Measurements from ENCODE around the gene ELMOD1. TPM values are rescaled to one million over a fixed set of nuclear protein-coding genes. Genes with fewer than 3 reads are reported as not detected.
A peak's percentile ranks its signal among the peaks of the same experiment; 100 is the strongest.

Gene ELMOD1
- not detected for polyA plus RNA-seq (2013)

DNA sequence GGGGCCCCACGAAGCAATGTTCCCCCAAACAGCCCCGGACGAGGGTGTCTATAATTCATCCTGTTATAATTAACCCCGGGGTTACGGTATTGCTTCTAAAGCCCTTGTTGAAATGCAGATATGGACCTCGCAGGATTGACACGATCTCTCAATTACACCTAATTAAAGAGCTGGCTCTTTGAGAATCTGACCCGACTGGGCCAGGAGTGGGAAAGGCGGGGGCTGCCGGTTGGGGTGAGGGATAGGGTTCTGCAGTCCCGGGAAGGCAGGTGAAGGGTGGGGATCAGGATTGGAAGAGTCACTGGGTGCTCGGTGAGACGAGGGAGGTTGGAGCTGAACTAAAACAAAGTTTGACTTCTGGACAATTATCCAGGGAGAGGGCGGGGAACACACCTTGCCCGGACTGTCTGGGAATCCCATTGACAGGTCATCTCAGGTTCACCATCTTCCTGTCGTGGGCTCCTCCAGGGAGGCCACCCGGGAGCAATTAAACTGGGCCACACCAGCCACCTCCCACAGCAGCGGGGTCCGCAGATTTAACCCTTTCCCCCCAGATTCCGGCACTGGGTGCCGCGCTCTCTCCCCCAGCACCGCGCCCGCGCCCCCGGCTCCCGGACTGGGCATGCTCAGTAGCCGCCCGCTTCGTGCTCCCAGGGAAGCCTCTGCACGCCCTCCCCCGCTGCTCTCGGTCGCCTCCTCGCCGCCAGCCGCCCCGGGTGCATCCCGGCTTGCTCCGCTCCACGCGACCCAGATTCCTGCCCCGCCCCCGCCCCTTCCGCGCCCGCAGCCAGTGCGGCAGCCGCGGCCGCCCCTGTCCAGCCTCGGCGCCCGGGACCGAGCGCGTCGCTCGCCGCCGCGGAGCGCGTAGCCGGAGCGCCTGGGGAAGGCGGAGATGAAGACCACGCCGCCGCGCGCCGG, at the start of gene ELMOD1:
ELMOD1 (plus strand) TSS at position 688 of the 918 bp plus-strand sequence. CDS start 27,043 bp downstream, outside the sequence.
- H3K4me1 ChIP-seq (ENCODE audit: control extremely low read depth in 1 of 4, control insufficient read depth in 4 of 4, insufficient read depth in 4 of 4, low read length in 3 of 4): peaks cover 0 to 17% (median 17%) of the 10 kb centered on the region in 4 experiments
- ChIA-PET POLR2A (no interaction called here), CTCF (interaction anchor here (0.8 kb wide), 1 partner anchor 98 kb away, joined by 5 read pairs; no protein-coding TSS in a partner anchor)
- H3K27me3 ChIP-seq (replicated peaks in 2 of 5; ENCODE audit: control insufficient read depth in 4 of 5, insufficient read depth in 5 of 5, low read length in 4 of 5): peaks cover 34 to 98% (median 60%) of the 10 kb centered on the region in 5 experiments
- no peaks in the 10 kb centered on the region for H3K36me3 ChIP-seq (ENCODE audit: control insufficient read depth in 4 of 4, insufficient read depth in 4 of 4, low read length in 3 of 4)
- H3K27ac ChIP-seq (ENCODE audit: insufficient read depth in 1 of 2, low read depth in 1 of 2, low read length in 2 of 2, poor library complexity in 1 of 2, severe bottlenecking in 2 of 2): no peak within 1 kb of the TSS
- WGBS (ENCODE audit: insufficient coverage): 0% methylated on average over 46 of the region's 74 CpGs
- peaks cover 0 to 4% (median 0%) of the 10 kb centered on the region in 5 experiments for H3K9me3 ChIP-seq (ENCODE audit: control extremely low read depth in 1 of 5, control insufficient read depth in 4 of 5, insufficient read depth in 2 of 5, low read depth in 1 of 5, low read length in 4 of 5)
- DNase-seq: peak; percentile 23 to 36 (median 35)
- H3K4me3 ChIP-seq (ENCODE audit: control insufficient read depth in 1 of 7, extremely low read depth in 1 of 7, insufficient read depth in 4 of 7, low read depth in 2 of 7, low read length in 6 of 7): peak within 1 kb of the TSS; percentile 23 to 80 (median 68)

DNA sequence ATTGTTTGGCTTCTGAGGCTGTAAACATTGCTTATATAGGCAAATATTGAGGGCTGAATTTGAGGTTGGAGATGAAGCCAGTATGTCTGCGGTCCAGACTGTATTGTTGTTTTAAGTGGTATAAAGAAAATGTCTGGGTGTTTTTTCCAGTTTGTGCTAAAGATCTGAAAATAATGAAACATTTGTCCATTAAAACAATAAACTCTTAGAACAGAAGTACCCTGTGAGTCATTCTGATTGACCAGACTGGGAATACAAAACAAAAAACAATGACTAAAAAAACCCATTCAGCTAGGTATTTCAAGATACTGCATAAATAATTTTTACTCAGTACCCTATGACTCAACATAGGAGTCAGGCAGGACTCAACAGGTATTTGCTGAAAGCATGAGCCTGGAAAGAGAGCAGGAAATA, 45.8 kb upstream of the ELMOD1 start:
- CTCF ChIA-PET: interaction anchor here (1.7 to 9.8 kb wide), 2 partner anchors 22 to 144 kb away, joined by 4 to 114 read pairs; no protein-coding TSS in a partner anchor
- Histone ChIP-seq H3K4me3 (ENCODE audit: control insufficient read depth in 1 of 7, extremely low read depth in 1 of 7, insufficient read depth in 4 of 7, low read depth in 2 of 7, low read length in 6 of 7) (no peak overlapping the region), H3K9me3 (ENCODE audit: control extremely low read depth in 1 of 5, control insufficient read depth in 4 of 5, insufficient read depth in 2 of 5, low read depth in 1 of 5, low read length in 4 of 5) (no peaks in the 10 kb centered on the region), H3K4me1 (ENCODE audit: control extremely low read depth in 1 of 4, control insufficient read depth in 4 of 4, insufficient read depth in 4 of 4, low read length in 3 of 4) (no peaks in the 10 kb centered on the region), H3K27ac (ENCODE audit: insufficient read depth in 1 of 2, low read depth in 1 of 2, low read length in 2 of 2, poor library complexity in 1 of 2, severe bottlenecking in 2 of 2) (no peak overlapping the region), H3K27me3 (replicated peaks in 2 of 5; ENCODE audit: control insufficient read depth in 4 of 5, insufficient read depth in 5 of 5, low read length in 4 of 5) (no peaks in the 10 kb centered on the region), H3K36me3 (ENCODE audit: control insufficient read depth in 4 of 4, insufficient read depth in 4 of 4, low read length in 3 of 4) (peaks cover 4 to 16% (median 7%) of the 10 kb centered on the region in 4 experiments)
- POLR2A ChIA-PET: no interaction called here
- DNase-seq: no peak
- WGBS (ENCODE audit: insufficient coverage): no CpG with 5 or more reads among the region's 1 CpG

DNA sequence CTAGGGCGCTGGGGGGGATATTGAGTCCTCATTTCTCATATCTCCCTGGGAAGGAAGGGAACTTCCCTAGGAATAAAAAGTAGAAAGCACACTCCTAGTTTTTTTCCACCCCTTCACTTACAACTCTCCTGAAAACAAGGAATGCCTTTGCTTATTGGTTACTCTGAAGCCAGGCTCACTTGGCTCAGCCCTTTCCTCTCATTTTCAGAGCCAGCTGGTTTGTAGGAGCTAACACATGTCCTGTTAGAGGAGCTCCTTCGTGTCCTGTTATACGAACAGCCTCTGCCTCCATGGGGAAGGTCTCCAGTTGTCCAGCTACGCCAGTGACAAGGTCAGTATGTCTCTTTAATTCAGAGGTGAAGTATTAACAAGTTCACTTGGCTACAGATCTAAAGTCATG, 43.0 kb upstream of the ELMOD1 start:
- H3K27me3 ChIP-seq (replicated peaks in 2 of 5; ENCODE audit: control insufficient read depth in 4 of 5, insufficient read depth in 5 of 5, low read length in 4 of 5): no peaks in the 10 kb centered on the region
- no peak overlapping the region for H3K4me3 ChIP-seq (ENCODE audit: control insufficient read depth in 1 of 7, extremely low read depth in 1 of 7, insufficient read depth in 4 of 7, low read depth in 2 of 7, low read length in 6 of 7)
- DNase-seq: no peak
- 100% methylated on average over 3 of the region's 4 CpGs for WGBS (ENCODE audit: insufficient coverage)
- H3K4me1 ChIP-seq (ENCODE audit: control extremely low read depth in 1 of 4, control insufficient read depth in 4 of 4, insufficient read depth in 4 of 4, low read length in 3 of 4): peaks cover 0 to 3% (median 1%) of the 10 kb centered on the region in 4 experiments
- no peak overlapping the region for H3K27ac ChIP-seq (ENCODE audit: insufficient read depth in 1 of 2, low read depth in 1 of 2, low read length in 2 of 2, poor library complexity in 1 of 2, severe bottlenecking in 2 of 2)
- ChIA-PET POLR2A (no interaction called here), CTCF (interaction anchor here (0.7 to 9.8 kb wide), 8 partner anchors 10 to 150 kb away, joined by 3 to 114 read pairs (median 6); partner anchors contain the start of gene ALKBH8)
- H3K36me3 ChIP-seq (ENCODE audit: control insufficient read depth in 4 of 4, insufficient read depth in 4 of 4, low read length in 3 of 4): peaks cover 7 to 26% (median 10%) of the 10 kb centered on the region in 4 experiments
- no peaks in the 10 kb centered on the region for H3K9me3 ChIP-seq (ENCODE audit: control extremely low read depth in 1 of 5, control insufficient read depth in 4 of 5, insufficient read depth in 2 of 5, low read depth in 1 of 5, low read length in 4 of 5)

DNA sequence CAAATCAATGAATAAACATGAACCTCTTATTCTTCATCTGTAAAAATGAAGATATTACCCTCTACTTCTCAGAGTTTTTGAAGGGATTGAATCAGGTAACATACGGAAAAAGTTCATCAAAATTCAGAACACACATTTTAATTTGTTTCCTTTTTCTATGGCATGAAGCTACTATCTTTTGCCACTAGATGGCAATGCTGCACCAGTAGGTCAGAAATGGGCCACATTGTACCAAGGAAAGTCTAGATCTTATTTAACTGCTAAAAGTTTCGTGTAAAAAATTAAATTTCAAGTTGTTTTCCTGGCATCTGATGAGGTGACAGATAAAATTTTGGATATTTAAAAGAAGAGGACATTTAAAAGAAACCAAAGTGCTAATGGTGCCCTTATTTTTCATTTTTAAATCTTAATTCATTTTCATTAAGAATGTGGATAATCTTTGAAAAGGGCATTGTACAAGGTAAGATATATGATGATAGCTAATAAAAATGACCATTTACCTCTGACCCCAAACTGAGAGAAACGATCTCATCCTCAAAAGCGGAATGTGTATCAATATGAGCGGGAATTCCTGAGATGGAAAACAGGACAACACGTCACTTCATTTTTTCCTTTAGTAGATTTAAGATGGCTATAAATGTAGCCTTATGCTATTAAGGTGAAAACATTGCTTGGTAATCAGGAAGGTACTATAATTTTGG, 41.5 kb upstream of the ELMOD1 start:
- ChIA-PET CTCF (interaction anchor here (1.1 to 9.8 kb wide), 11 partner anchors 9 to 149 kb away, joined by 3 to 114 read pairs (median 4); partner anchors contain the start of gene ALKBH8), POLR2A (interaction anchor here (0.5 kb wide), 1 partner anchor 763 kb away, joined by 5 read pairs; no protein-coding TSS in a partner anchor)
- 43% methylated on average over 1 of the region's 6 CpGs for WGBS (ENCODE audit: insufficient coverage)
- Histone ChIP-seq H3K36me3 (ENCODE audit: control insufficient read depth in 4 of 4, insufficient read depth in 4 of 4, low read length in 3 of 4) (peaks cover 7 to 26% (median 14%) of the 10 kb centered on the region in 4 experiments), H3K27ac (ENCODE audit: insufficient read depth in 1 of 2, low read depth in 1 of 2, low read length in 2 of 2, poor library complexity in 1 of 2, severe bottlenecking in 2 of 2) (no peak overlapping the region), H3K4me1 (ENCODE audit: control extremely low read depth in 1 of 4, control insufficient read depth in 4 of 4, insufficient read depth in 4 of 4, low read length in 3 of 4) (peaks cover 0 to 3% (median 1%) of the 10 kb centered on the region in 4 experiments), H3K4me3 (ENCODE audit: control insufficient read depth in 1 of 7, extremely low read depth in 1 of 7, insufficient read depth in 4 of 7, low read depth in 2 of 7, low read length in 6 of 7) (no peak overlapping the region), H3K27me3 (replicated peaks in 2 of 5; ENCODE audit: control insufficient read depth in 4 of 5, insufficient read depth in 5 of 5, low read length in 4 of 5) (no peaks in the 10 kb centered on the region), H3K9me3 (ENCODE audit: control extremely low read depth in 1 of 5, control insufficient read depth in 4 of 5, insufficient read depth in 2 of 5, low read depth in 1 of 5, low read length in 4 of 5) (no peaks in the 10 kb centered on the region)
- peak; percentile 37 to 69 (median 60) for DNase-seq

DNA sequence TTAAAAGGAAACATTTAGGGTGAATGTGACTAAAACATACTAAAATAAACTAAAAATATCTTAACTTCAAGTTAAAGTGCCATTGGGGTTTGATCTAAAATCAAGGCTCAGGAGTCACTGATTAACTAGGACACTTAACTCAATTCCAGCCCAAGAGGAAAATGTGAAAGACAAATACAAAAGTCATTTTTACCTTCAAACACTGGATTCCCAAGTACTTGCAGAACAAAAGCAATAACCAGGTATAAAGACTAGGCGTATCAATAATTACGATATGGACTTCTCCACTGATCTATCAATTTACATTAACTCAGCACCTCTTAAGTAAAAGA, 41.0 kb upstream of the ELMOD1 start:
- WGBS (ENCODE audit: insufficient coverage): 100% methylated on average over 1 of the region's 2 CpGs
- peaks cover 7 to 26% (median 14%) of the 10 kb centered on the region in 4 experiments for H3K36me3 ChIP-seq (ENCODE audit: control insufficient read depth in 4 of 4, insufficient read depth in 4 of 4, low read length in 3 of 4)
- CTCF ChIA-PET: interaction anchor here (0.7 to 9.8 kb wide), 8 partner anchors 9 to 139 kb away, joined by 3 to 114 read pairs (median 8); partner anchors contain the start of genes ALKBH8 and CWF19L2
- POLR2A ChIA-PET: no interaction called here
- no peaks in the 10 kb centered on the region for H3K27me3 ChIP-seq (replicated peaks in 2 of 5; ENCODE audit: control insufficient read depth in 4 of 5, insufficient read depth in 5 of 5, low read length in 4 of 5)
- H3K9me3 ChIP-seq (ENCODE audit: control extremely low read depth in 1 of 5, control insufficient read depth in 4 of 5, insufficient read depth in 2 of 5, low read depth in 1 of 5, low read length in 4 of 5): no peaks in the 10 kb centered on the region
- no peak overlapping the region for H3K27ac ChIP-seq (ENCODE audit: insufficient read depth in 1 of 2, low read depth in 1 of 2, low read length in 2 of 2, poor library complexity in 1 of 2, severe bottlenecking in 2 of 2)
- H3K4me1 ChIP-seq (ENCODE audit: control extremely low read depth in 1 of 4, control insufficient read depth in 4 of 4, insufficient read depth in 4 of 4, low read length in 3 of 4): peaks cover 0 to 3% (median 1%) of the 10 kb centered on the region in 4 experiments
- no peak for DNase-seq
- H3K4me3 ChIP-seq (ENCODE audit: control insufficient read depth in 1 of 7, extremely low read depth in 1 of 7, insufficient read depth in 4 of 7, low read depth in 2 of 7, low read length in 6 of 7): no peak overlapping the region

DNA sequence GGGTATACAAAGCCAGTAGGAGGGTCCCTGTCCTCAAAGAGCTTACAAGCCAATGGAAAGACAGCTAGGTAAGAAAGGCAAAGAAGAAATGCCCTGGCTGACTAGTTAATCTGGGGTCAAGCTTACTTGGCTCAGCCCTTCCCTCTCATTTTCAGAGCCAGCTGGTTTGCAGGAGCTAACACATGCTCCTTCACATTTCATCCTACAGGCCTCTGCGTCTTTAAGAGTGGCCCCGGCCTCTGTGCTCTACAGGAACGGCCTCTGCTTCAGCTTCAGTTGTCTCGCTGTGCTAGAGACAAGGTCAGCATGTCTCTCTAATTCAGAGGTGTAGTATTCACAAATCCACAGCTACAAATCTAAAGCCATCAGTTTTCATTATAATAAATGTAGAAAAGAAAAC, 40.6 kb upstream of the ELMOD1 start:
- Histone ChIP-seq H3K4me3 (ENCODE audit: control insufficient read depth in 1 of 7, extremely low read depth in 1 of 7, insufficient read depth in 4 of 7, low read depth in 2 of 7, low read length in 6 of 7) (no peak overlapping the region), H3K36me3 (ENCODE audit: control insufficient read depth in 4 of 4, insufficient read depth in 4 of 4, low read length in 3 of 4) (peaks cover 7 to 26% (median 14%) of the 10 kb centered on the region in 4 experiments), H3K4me1 (ENCODE audit: control extremely low read depth in 1 of 4, control insufficient read depth in 4 of 4, insufficient read depth in 4 of 4, low read length in 3 of 4) (peaks cover 0 to 3% (median 1%) of the 10 kb centered on the region in 4 experiments), H3K27ac (ENCODE audit: insufficient read depth in 1 of 2, low read depth in 1 of 2, low read length in 2 of 2, poor library complexity in 1 of 2, severe bottlenecking in 2 of 2) (no peak overlapping the region), H3K27me3 (replicated peaks in 2 of 5; ENCODE audit: control insufficient read depth in 4 of 5, insufficient read depth in 5 of 5, low read length in 4 of 5) (no peaks in the 10 kb centered on the region), H3K9me3 (ENCODE audit: control extremely low read depth in 1 of 5, control insufficient read depth in 4 of 5, insufficient read depth in 2 of 5, low read depth in 1 of 5, low read length in 4 of 5) (no peaks in the 10 kb centered on the region)
- CTCF ChIA-PET: interaction anchor here (0.7 to 9.8 kb wide), 9 partner anchors 9 to 139 kb away, joined by 3 to 114 read pairs (median 5); partner anchors contain the start of genes ALKBH8 and CWF19L2
- POLR2A ChIA-PET: no interaction called here
- WGBS (ENCODE audit: insufficient coverage): 100% methylated on average over 1 of the region's 4 CpGs
- DNase-seq: no peak
